ENCODE results near the gene JAGN1. TPM values are rescaled to one million over a fixed set of nuclear protein-coding genes. Genes with fewer than 3 reads are reported as not detected.
A peak's percentile ranks its signal among the peaks of the same experiment; 100 is the strongest.

JAGN1 gene
- total RNA-seq, 2 donors from 2014 or later: 39.8 to 44.8 TPM

GRCh38 chr3:9884555-9885165, 5.8 kb upstream of the JAGN1 start:
- Histone ChIP-seq H3K4me3 (no peak overlapping the region), H3K27me3 (no peaks in the 10 kb centered on the region), H3K27ac (no peak overlapping the region), H3K9me3 (no peaks in the 10 kb centered on the region), H3K36me3 (no peaks in the 10 kb centered on the region), H3K4me1 (no peaks in the 10 kb centered on the region)
- DNase-seq (ENCODE audit: low spot score): no peak
- TF ChIP-seq CTCF (IDR thresholded peaks at IDR 0.05): no peak

- no peak for TF ChIP-seq CTCF (IDR thresholded peaks at IDR 0.05)
- no peak overlapping the region for H3K4me3 ChIP-seq
- no peaks in the 10 kb centered on the region for H3K27me3 ChIP-seq
- DNase-seq (ENCODE audit: low spot score): no peak
- H3K36me3 ChIP-seq: no peaks in the 10 kb centered on the region
- H3K27ac ChIP-seq: no peak overlapping the region
- H3K4me1 ChIP-seq: peaks cover 0 to 8% of the 10 kb centered on the region in 2 donors
- H3K9me3 ChIP-seq: no peaks in the 10 kb centered on the region
Measured at GRCh38 chr3:9886328-9886727, 4.1 kb upstream of the JAGN1 start.

GRCh38 chr3:9887480-9887879, 2.9 kb upstream of the JAGN1 start:
- Histone ChIP-seq H3K4me1 (peaks cover 0 to 19% of the 10 kb centered on the region in 2 donors), H3K4me3 (no peak overlapping the region), H3K36me3 (no peaks in the 10 kb centered on the region), H3K27me3 (no peaks in the 10 kb centered on the region), H3K9me3 (no peaks in the 10 kb centered on the region), H3K27ac (no peak overlapping the region)
- no peak for TF ChIP-seq CTCF (IDR thresholded peaks at IDR 0.05)
- no peak for DNase-seq (ENCODE audit: low spot score)

GRCh38 chr3:9888540-9888939, 1.9 kb upstream of the JAGN1 start:
- H3K9me3 ChIP-seq: no peaks in the 10 kb centered on the region

GRCh38 chr3:9889405-9889804, 1.0 kb upstream of the JAGN1 start:
- H3K9me3 ChIP-seq: no peaks in the 10 kb centered on the region
- no peaks in the 10 kb centered on the region for H3K27me3 ChIP-seq
- H3K4me1 ChIP-seq: peaks cover 0 to 29% of the 10 kb centered on the region in 2 donors
- H3K36me3 ChIP-seq: peaks cover 13% of the 10 kb centered on the region
- no peak for TF ChIP-seq CTCF (IDR thresholded peaks at IDR 0.05)
- H3K27ac ChIP-seq: no peak overlapping the region
- H3K4me3 ChIP-seq: no peak overlapping the region
- no peak for DNase-seq (ENCODE audit: low spot score)

More at GRCh38 chr3:9888540-9888939, 1.9 kb upstream of the JAGN1 start:
- Histone ChIP-seq H3K4me1 (peaks cover 0 to 21% of the 10 kb centered on the region in 2 donors), H3K4me3 (no peak overlapping the region), H3K36me3 (peaks cover 10% of the 10 kb centered on the region), H3K27me3 (no peaks in the 10 kb centered on the region), H3K27ac (no peak overlapping the region)
- no peak for DNase-seq (ENCODE audit: low spot score)
- TF ChIP-seq CTCF (IDR thresholded peaks at IDR 0.05): no peak

- H3K4me1 ChIP-seq: peaks cover 0 to 29% of the 10 kb centered on the region in 2 donors
- H3K27ac ChIP-seq: peak overlapping the region; percentile 94 to 98
- no peaks in the 10 kb centered on the region for H3K27me3 ChIP-seq
- DNase-seq (ENCODE audit: low spot score): no peak
- no peaks in the 10 kb centered on the region for H3K9me3 ChIP-seq
- TF ChIP-seq CTCF (IDR thresholded peaks at IDR 0.05): no peak
- peak overlapping the region; percentile 82 to 97 for H3K4me3 ChIP-seq
- H3K36me3 ChIP-seq: peaks cover 13% of the 10 kb centered on the region
Measured at GRCh38 chr3:9891072-9891622, 737 bp downstream of the JAGN1 start.

Measured in right atrium auricular region (tissue), 2 donors.